Stimulated activated CD4-positive, alpha-beta T cell treated with anti-CD3 and anti-CD28 coated beads, TNF-alpha, amount 100 ng/mL, for 48 hours (primary cell): ENCODE data around the gene GAGE2A.
"Not testable (repeated sequence)": the region's sequence is repeated elsewhere in the genome, so short reads cannot be mapped to it uniquely, and the experiment has no call there.

Source experiments
- DNase-seq, 3 donors: peaks; one replicate each; pipeline ENCODE4 v3.0.0-alpha.2; 2020; ENCODE audit warnings: low read depth in 3 of 3

Gene GAGE2A

GRCh38 chrX:49589196-49589595, at the start of gene GAGE2A:
Gene GAGE2A, plus strand, starts transcription at chrX:49589496. Its CDS starts 1,155 bp downstream, at chrX:49590651.
- not testable (repeated sequence) for DNase-seq

GRCh38 chrX:49541433-49541832, 47.9 kb upstream of the GAGE2A start, which contains the start of gene GAGE12D:
Gene GAGE12D, plus strand, starts transcription at chrX:49541733. Its CDS starts 1,155 bp downstream, at chrX:49542888.
- not testable (repeated sequence) for DNase-seq

- DNase-seq = not testable (repeated sequence)
Measured at GRCh38 chrX:49550989-49551388, 38.3 kb upstream of the GAGE2A start, which contains the start of gene GAGE12E. Gene GAGE12E, plus strand, starts transcription at chrX:49551289. Its CDS starts 1,155 bp downstream, at chrX:49552444.

GRCh38 chrX:49560542-49560941, 28.8 kb upstream of the GAGE2A start, which contains the start of gene GAGE12F:
Gene GAGE12F, plus strand, starts transcription at chrX:49560842. Its CDS starts 1,155 bp downstream, at chrX:49561997.
- not testable (repeated sequence) for DNase-seq

- DNase-seq = not testable (repeated sequence)
Measured at GRCh38 chrX:49568728-49569127, 20.6 kb upstream of the GAGE2A start.

- DNase-seq = not testable (repeated sequence)
Measured at GRCh38 chrX:49569152-49569551, 20.1 kb upstream of the GAGE2A start.

GRCh38 chrX:49570100-49570499, 19.2 kb upstream of the GAGE2A start, which contains the start of gene GAGE12G:
Gene GAGE12G, plus strand, starts transcription at chrX:49570400. Its CDS starts 1,155 bp downstream, at chrX:49571555.
- DNase-seq = not testable (repeated sequence)

GRCh38 chrX:49579649-49580048, 9.6 kb upstream of the GAGE2A start, which contains the start of gene GAGE12H:
Gene GAGE12H, plus strand, starts transcription at chrX:49579949. Its CDS starts 1,155 bp downstream, at chrX:49581104.
- DNase-seq = not testable (repeated sequence)

GRCh38 chrX:49589769-49590478, 628 bp downstream of the GAGE2A start:
- DNase-seq = not testable (repeated sequence)

GRCh38 chrX:49590488-49590887, 1.2 kb downstream of the GAGE2A start:
- DNase-seq = not testable (repeated sequence)

GRCh38 chrX:49598720-49599119, 9.4 kb downstream of the GAGE2A start, which contains the start of gene GAGE1:
Gene GAGE1, plus strand, starts transcription at chrX:49599020. Its CDS starts 1,155 bp downstream, at chrX:49600175.
- DNase-seq = not testable (repeated sequence)

- DNase-seq = no peak
Measured at GRCh38 chrX:49610718-49611310, 21.5 kb downstream of the GAGE2A start.

- DNase-seq = no peak
Measured at GRCh38 chrX:49618574-49618973, 29.3 kb downstream of the GAGE2A start.

GRCh38 chrX:49627086-49627777, 37.9 kb downstream of the GAGE2A start:
- DNase-seq = peak in 1 of 3 donors; percentile 22

- no peak for DNase-seq
Measured at GRCh38 chrX:49644991-49645637, 55.8 kb downstream of the GAGE2A start.
